ENCODE data around the gene TAOK1. TPM values are rescaled to one million over a fixed set of nuclear protein-coding genes. Genes with fewer than 3 reads are reported as not detected.
A peak's percentile ranks its signal among the peaks of the same experiment; 100 is the strongest.

Gene TAOK1
- total and polyA plus RNA-seq, 2 of the 13 experiments (the other 11 are each of a cell fraction or from before 2014, with no cell fraction given) = 14.1 to 23.0 TPM

DNA sequence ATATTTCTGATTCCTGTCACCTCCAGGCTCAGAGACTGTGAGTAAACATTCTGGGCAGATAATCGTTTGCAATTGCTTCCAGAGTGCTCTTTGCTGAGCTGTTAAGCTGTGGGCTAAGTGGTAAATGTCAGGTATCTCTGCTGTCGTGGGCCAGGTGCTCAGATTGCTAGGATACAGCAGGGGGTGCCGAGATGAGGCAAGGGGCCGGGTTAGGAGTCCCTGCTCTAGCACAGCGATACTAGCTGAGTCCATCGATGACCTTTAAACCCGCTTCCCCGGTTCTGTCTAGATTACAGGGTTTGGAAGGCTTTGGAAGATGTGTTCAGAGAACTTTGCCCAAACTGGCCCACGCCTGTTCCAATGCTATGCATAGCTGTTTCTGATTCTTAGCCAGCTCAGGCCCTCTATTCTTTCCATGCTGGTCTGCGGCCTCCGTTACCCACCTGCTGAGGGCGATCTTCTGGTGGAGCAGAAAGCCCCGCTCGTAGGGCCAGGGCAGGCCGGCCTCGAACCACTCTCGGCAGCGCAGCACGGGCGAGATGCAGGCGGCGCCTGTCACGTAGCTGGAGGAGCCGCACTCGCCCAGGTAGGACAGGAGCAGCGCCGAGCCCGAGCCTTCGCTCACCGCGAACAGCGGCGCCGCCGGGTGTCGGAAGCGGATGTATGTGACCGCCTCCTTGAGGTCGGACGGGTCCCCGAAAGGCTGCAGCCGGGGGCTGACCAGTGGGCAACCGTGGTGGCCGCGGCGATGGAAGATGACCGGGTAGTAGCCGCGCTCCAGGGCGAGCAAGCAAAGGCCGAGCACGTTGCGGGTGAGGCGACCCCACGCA lies 175.7 kb downstream of the TAOK1 start (continued):
- TF ChIP-seq USF2 (IDR thresholded peaks at IDR 0.05; ENCODE audit: low read depth, low read length) (no peak), USF2 (CRISPR knock-in tag; IDR thresholded peaks at IDR 0.05; ENCODE audit: borderline replicate concordance) (0 out of 2 replicates have a peak, but pooled peaks have one; percentile 40), ZNF543 (CRISPR knock-in tag; IDR thresholded peaks at IDR 0.05) (peak; percentile 39; the same call in 1 of the 2 replicates), ZNF776 (CRISPR knock-in tag; IDR thresholded peaks at IDR 0.05) (peak; percentile 48; the same call in 1 of the 2 replicates), DR1 (CRISPR knock-in tag; IDR thresholded peaks at IDR 0.05) (peak; percentile 42; the same call in 1 of the 2 replicates), ZNF598 (CRISPR knock-in tag; IDR thresholded peaks at IDR 0.05; ENCODE audit: borderline replicate concordance) (peak; percentile 66; the same call in 1 of the 2 replicates), ZNF138 (CRISPR knock-in tag; IDR thresholded peaks at IDR 0.05; ENCODE audit: low read depth) (peak; percentile 57; the same call in 1 of the 2 replicates), NR2F1 (CRISPR knock-in tag; IDR thresholded peaks at IDR 0.05) (no peak), ATF7-NPFF (CRISPR knock-in tag; IDR thresholded peaks at IDR 0.05; ENCODE audit: low read depth) (peak; percentile 27; the same call in 1 of the 2 replicates), ZNF709 (CRISPR knock-in tag; IDR thresholded peaks at IDR 0.05) (peak; percentile 77), EHMT2 (IDR thresholded peaks at IDR 0.05; ENCODE audit: borderline replicate concordance, low read depth, low read length) (no peak), FOXO1 (CRISPR knock-in tag; IDR thresholded peaks at IDR 0.05) (0 out of 2 replicates have a peak, but pooled peaks have one; percentile 20), YY1 (IDR thresholded peaks at IDR 0.05; ENCODE audit: insufficient read depth, insufficient replicate concordance, low read depth, low read length) (no peak), ZNF281 (CRISPR knock-in tag; IDR thresholded peaks at IDR 0.05; ENCODE audit: borderline replicate concordance) (no peak), MTA1 (CRISPR knock-in tag; IDR thresholded peaks at IDR 0.05; ENCODE audit: borderline replicate concordance) (peak; percentile 25; the same call in 1 of the 2 replicates), SNAI1 (CRISPR knock-in tag; IDR thresholded peaks at IDR 0.05; ENCODE audit: borderline replicate concordance) (peak; percentile 82; the same call in 1 of the 2 replicates), ZNF724P (CRISPR knock-in tag; IDR thresholded peaks at IDR 0.05; ENCODE audit: borderline replicate concordance) (0 out of 2 replicates have a peak, but pooled peaks have one; percentile 3)
- TF ChIP-seq, protein P1, sequence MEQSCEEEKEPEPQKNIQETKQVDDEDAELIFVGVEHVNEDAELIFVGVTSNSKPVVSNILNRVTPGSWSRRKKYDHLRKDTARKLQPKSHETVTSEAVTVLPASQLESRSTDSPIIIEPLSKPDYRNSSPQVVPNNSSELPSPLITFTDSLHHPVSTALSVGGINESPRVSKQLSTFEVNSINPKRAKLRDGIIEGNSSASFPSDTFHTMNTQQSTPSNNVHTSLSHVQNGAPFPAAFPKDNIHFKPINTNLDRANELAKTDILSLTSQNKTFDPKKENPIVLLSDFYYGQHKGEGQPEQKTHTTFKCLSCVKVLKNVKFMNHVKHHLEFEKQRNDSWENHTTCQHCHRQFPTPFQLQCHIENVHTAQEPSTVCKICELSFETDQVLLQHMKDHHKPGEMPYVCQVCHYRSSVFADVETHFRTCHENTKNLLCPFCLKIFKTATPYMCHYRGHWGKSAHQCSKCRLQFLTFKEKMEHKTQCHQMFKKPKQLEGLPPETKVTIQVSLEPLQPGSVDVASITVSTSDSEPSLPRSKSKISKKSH (CRISPR knock-in tag; IDR thresholded peaks at IDR 0.05; ENCODE audit: borderline replicate concordance) = peak; percentile 71
- TF ChIP-seq, protein P2, sequence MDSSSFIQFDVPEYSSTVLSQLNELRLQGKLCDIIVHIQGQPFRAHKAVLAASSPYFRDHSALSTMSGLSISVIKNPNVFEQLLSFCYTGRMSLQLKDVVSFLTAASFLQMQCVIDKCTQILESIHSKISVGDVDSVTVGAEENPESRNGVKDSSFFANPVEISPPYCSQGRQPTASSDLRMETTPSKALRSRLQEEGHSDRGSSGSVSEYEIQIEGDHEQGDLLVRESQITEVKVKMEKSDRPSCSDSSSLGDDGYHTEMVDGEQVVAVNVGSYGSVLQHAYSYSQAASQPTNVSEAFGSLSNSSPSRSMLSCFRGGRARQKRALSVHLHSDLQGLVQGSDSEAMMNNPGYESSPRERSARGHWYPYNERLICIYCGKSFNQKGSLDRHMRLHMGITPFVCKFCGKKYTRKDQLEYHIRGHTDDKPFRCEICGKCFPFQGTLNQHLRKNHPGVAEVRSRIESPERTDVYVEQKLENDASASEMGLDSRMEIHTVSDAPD (CRISPR knock-in tag; IDR thresholded peaks at IDR 0.05) = 0 out of 2 replicates have a peak, but pooled peaks have one; percentile 5

Measured in HepG2 (cell line).